H1 (cell line): ENCODE measurements around the gene MIF. TPM values are rescaled to one million over a fixed set of nuclear protein-coding genes. Genes with fewer than 3 reads are reported as not detected.

Experiments
- BACH1 ChIP-seq: IDR thresholded peaks from 2 replicates; pipeline ENCODE4 v1.6.1; 2012; ENCODE audit warnings: low read length, improper control_type of control experiment
- GABPA ChIP-seq: IDR thresholded peaks from 2 replicates; pipeline ENCODE4 v1.6.1; 2011; ENCODE audit warnings: mild to moderate bottlenecking, low read length, moderate library complexity, borderline replicate concordance; ENCODE audit not compliant: insufficient read depth
- KDM1A ChIP-seq: fragments of 200-600, 300-600 bp; sonication (generic); IDR thresholded peaks from 2 replicates; pipeline ENCODE4 v1.7.1; 2016; ENCODE audit warnings: mild to moderate bottlenecking, low read length, borderline replicate concordance
- PHF8 ChIP-seq: fragments of 200-600 bp; sonication (generic); conservative IDR thresholded peaks from 2 replicates; pipeline ENCODE4 v1.7.1; 2012; ENCODE audit warnings: low read depth, mild to moderate bottlenecking, inconsistent platforms, low read length, moderate library complexity
- TEAD4 ChIP-seq: IDR thresholded peaks from 2 replicates; pipeline ENCODE4 v1.6.1; 2012; ENCODE audit warnings: low read depth, low read length, inconsistent platforms, mixed read lengths
- polyA plus RNA-seq, 7 experiments: library from polyadenylated mRNA; depleted of rRNA in 3 of 7; stranded (reverse) in 5 of 7; unstranded in 2 of 7; fragments of >200 nt in 5 of 7; fragments of 200-250 nt in 2 of 7; gene quantifications; 1 replicate in 5 of 7; 2 replicates in 1 of 7; 4 replicates in 1 of 7; pipeline versions ENCODE4 v1.2.1 to v1.2.3, GENCODE V29; 2011 to 2013; ENCODE audit warnings: missing spikeins in 2 of 7, mixed read lengths in 2 of 7
- total RNA-seq: library from RNA; stranded (reverse); fragmentation: NEBNext Ultra II Directional; extraction: Animal tissue kit (Norgen Biotek cat#: 25700); gene quantifications from 2 replicates; pipeline ENCODE4 v1.2.1, GENCODE V29; 2021
- TF ChIP-seq, protein P1 (sequence below): IDR thresholded peaks from 2 replicates; pipeline ENCODE4 v1.6.1; 2012; ENCODE audit warnings: low read length, inconsistent platforms

MIF gene
- total and polyA plus RNA-seq, 2 of the 8 experiments (the other 6 are each of a cell fraction or from before 2014, with no cell fraction given): 1,082 to 1,870 TPM

GRCh38 chr22:23858484-23858815 is 35.7 kb upstream of the MIF start (continued):
- TF ChIP-seq, protein P1, sequence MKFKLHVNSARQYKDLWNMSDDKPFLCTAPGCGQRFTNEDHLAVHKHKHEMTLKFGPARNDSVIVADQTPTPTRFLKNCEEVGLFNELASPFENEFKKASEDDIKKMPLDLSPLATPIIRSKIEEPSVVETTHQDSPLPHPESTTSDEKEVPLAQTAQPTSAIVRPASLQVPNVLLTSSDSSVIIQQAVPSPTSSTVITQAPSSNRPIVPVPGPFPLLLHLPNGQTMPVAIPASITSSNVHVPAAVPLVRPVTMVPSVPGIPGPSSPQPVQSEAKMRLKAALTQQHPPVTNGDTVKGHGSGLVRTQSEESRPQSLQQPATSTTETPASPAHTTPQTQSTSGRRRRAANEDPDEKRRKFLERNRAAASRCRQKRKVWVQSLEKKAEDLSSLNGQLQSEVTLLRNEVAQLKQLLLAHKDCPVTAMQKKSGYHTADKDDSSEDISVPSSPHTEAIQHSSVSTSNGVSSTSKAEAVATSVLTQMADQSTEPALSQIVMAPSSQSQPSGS: no peak
- TF ChIP-seq KDM1A (no peak), GABPA (no peak), BACH1 (no peak), PHF8 (no peak), TEAD4 (no peak)
